Uterus (tissue), 4 donors: ENCODE results near the gene CDC34. TPM values are rescaled to one million over a fixed set of nuclear protein-coding genes. Genes with fewer than 3 reads are reported as not detected.

Source experiments
- DNase-seq, 2 donors: peaks; one replicate each; pipeline ENCODE4 v3.0.0-alpha.2; 2019 to 2020
- H3K27ac ChIP-seq, 2 donors: fragments of 200-600 bp; sonication (generic); 1 replicate in 1 of 2; 2 replicates in 1 of 2; pipeline ENCODE4 v1.5.1; 2016 to 2018
- H3K27me3 ChIP-seq, 2 donors: fragments of 200-600 bp; sonication (generic); one replicate each; pipeline ENCODE4 v1.5.1; 2018 to 2019; ENCODE audit warnings: control low read depth in 1 of 2
- H3K36me3 ChIP-seq, 2 donors: fragments of 200-600 bp; sonication (generic); one replicate each; pipeline ENCODE4 v1.5.1; 2019; ENCODE audit warnings: control low read depth in 1 of 2
- H3K4me1 ChIP-seq, 2 donors: fragments of 200-600 bp; sonication (generic); one replicate each; pipeline ENCODE4 v1.5.1; 2018 to 2019; ENCODE audit warnings: control low read depth in 1 of 2
- H3K4me3 ChIP-seq, 2 donors: fragments of 200-600 bp; sonication (generic); 1 replicate in 1 of 2; 2 replicates in 1 of 2; pipeline ENCODE4 v1.5.1; 2018 to 2019; ENCODE audit warnings: mild to moderate bottlenecking in 1 of 2
- H3K9me3 ChIP-seq, 2 donors: fragments of 200-600 bp; sonication (generic); one replicate each; pipeline ENCODE4 v1.5.1; 2019; ENCODE audit warnings: control low read depth in 1 of 2
- POLR2A ChIP-seq, 2 donors: fragments of 450-650 bp; IDR thresholded peaks; one replicate each; pipeline ENCODE4 v1.6.1; 2016; ENCODE audit warnings: antibody characterized with exemption in 2 of 2, mild to moderate bottlenecking in 1 of 2, moderate library complexity in 1 of 2
- intact Hi-C: fragments of 100-400 bp; cut with DNase I; formaldehyde crosslinking; loops from one replicate; pipeline ENCODE4 v1.15.1; 2023; ENCODE audit warnings: low total_unique reads
- total RNA-seq, 4 donors: library from RNA; depleted of rRNA in 3 of 4; stranded (reverse); fragments of >200 nt in 3 of 4; gene quantifications; one replicate each; pipeline versions ENCODE4 v1.1.0 to v1.2.4, GENCODE V29; 2014 to 2023
- TF ChIP-seq, protein P1 (sequence below), 4 experiments: fragments of 200-600 bp in 2 of 4; fragments of 450-650 bp in 2 of 4; sonication (generic) in 2 of 4; IDR thresholded peaks; one replicate each; pipeline ENCODE4 v1.5.1; 2016 to 2019; ENCODE audit warnings: antibody characterized with exemption in 4 of 4, mild to moderate bottlenecking in 2 of 4, moderate library complexity in 1 of 4
- donor health status: DM: yes; HTN: yes; CAD: no.

CDC34 gene
- total RNA-seq, 4 donors from 2014 or later: 44.4 to 459 (median 101) TPM

DNA sequence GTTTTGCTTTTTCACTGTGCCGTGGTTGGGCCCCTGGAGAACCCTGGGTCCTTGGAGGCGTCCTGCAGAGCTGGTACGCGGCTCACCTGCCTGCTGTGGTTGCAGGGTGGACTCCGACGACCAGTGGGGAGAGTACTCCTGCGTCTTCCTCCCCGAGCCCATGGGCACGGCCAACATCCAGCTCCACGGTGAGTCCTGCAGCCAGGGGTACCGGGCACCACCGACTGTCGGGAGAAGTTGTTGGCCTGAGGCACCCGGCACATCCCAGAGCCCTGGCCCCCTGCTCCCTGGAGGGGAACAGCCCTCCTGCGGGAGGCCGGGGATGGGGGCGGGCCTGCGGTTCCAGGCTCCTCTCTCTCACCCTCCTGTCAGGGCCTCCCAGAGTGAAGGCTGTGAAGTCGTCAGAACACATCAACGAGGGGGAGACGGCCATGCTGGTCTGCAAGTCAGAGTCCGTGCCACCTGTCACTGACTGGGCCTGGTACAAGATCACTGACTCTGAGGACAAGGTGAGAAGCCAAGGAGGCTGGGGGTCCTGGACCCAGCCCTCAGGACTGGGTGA, 48.8 kb downstream of the CDC34 start:
- Histone ChIP-seq H3K27me3 (no peaks in the 10 kb centered on the region), H3K4me1 (peaks cover 0 to 9% of the 10 kb centered on the region in 2 donors), H3K36me3 (no peaks in the 10 kb centered on the region), H3K4me3 (no peak overlapping the region), H3K27ac (no peak overlapping the region), H3K9me3 (no peaks in the 10 kb centered on the region)
- no peak for DNase-seq
- intact Hi-C loops: no loop called here
- TF ChIP-seq, protein P1, sequence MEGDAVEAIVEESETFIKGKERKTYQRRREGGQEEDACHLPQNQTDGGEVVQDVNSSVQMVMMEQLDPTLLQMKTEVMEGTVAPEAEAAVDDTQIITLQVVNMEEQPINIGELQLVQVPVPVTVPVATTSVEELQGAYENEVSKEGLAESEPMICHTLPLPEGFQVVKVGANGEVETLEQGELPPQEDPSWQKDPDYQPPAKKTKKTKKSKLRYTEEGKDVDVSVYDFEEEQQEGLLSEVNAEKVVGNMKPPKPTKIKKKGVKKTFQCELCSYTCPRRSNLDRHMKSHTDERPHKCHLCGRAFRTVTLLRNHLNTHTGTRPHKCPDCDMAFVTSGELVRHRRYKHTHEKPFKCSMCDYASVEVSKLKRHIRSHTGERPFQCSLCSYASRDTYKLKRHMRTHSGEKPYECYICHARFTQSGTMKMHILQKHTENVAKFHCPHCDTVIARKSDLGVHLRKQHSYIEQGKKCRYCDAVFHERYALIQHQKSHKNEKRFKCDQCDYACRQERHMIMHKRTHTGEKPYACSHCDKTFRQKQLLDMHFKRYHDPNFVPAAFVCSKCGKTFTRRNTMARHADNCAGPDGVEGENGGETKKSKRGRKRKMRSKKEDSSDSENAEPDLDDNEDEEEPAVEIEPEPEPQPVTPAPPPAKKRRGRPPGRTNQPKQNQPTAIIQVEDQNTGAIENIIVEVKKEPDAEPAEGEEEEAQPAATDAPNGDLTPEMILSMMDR (IDR thresholded peaks at IDR 0.05): no peak
- TF ChIP-seq POLR2A (IDR thresholded peaks at IDR 0.05): no peak

DNA sequence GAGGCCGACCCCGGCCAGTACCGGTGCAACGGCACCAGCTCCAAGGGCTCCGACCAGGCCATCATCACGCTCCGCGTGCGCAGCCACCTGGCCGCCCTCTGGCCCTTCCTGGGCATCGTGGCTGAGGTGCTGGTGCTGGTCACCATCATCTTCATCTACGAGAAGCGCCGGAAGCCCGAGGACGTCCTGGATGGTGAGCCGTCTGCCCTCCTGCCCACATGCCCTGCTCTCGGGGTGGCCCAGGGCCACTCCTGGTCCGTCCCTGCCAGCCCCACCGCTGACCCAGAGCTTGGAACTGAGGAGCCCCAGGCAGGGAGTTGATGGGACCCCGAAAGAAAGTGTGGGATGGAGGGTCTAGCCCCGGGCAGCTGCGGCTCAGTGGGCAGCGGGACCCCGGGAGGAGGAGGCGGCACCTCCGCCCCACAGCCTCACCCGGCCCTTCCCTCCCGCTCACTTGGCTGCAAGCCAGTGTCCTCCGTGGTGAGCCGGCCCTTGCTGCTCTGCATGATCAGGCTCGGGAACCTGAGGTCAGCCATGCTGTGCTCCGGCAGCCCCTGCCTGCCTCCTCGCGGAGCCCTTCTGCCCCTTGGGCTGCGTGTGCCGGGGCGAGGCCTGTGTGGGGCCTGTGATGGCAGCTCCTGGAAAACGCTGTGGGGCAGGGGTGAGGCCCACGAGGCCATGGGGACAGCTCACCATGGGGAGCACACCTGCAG, 50.0 kb downstream of the CDC34 start:
- no peak overlapping the region for H3K27ac ChIP-seq
- H3K36me3 ChIP-seq: no peaks in the 10 kb centered on the region
- no peak for DNase-seq
- H3K9me3 ChIP-seq: no peaks in the 10 kb centered on the region
- peaks cover 0 to 3% of the 10 kb centered on the region in 2 donors for H3K4me1 ChIP-seq
- H3K4me3 ChIP-seq: no peak overlapping the region
- no peaks in the 10 kb centered on the region for H3K27me3 ChIP-seq
- TF ChIP-seq POLR2A (IDR thresholded peaks at IDR 0.05): no peak
- TF ChIP-seq, protein P1 (IDR thresholded peaks at IDR 0.05): no peak
- intact Hi-C loops: no loop called here

DNA sequence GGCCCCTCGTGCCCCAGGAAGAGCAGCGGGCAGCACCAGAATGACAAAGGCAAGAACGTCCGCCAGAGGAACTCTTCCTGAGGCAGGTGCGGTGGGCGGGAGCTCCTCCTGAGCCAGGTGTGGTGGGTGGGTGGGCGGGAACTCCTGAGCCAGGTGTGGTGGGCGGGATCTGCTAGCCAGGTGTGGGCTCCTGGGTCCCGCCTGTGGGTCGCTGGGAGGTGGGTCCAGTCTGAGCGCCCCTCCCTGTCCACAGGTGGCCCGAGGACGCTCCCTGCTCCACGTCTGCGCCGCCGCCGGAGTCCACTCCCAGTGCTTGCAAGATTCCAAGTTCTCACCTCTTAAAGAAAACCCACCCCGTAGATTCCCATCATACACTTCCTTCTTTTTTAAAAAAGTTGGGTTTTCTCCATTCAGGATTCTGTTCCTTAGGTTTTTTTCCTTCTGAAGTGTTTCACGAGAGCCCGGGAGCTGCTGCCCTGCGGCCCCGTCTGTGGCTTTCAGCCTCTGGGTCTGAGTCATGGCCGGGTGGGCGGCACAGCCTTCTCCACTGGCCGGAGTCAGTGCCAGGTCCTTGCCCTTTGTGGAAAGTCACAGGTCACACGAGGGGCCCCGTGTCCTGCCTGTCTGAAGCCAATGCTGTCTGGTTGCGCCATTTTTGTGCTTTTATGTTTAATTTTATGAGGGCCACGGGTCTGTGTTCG, 51.1 kb downstream of the CDC34 start:
- intact Hi-C loops: no loop called here

DNA sequence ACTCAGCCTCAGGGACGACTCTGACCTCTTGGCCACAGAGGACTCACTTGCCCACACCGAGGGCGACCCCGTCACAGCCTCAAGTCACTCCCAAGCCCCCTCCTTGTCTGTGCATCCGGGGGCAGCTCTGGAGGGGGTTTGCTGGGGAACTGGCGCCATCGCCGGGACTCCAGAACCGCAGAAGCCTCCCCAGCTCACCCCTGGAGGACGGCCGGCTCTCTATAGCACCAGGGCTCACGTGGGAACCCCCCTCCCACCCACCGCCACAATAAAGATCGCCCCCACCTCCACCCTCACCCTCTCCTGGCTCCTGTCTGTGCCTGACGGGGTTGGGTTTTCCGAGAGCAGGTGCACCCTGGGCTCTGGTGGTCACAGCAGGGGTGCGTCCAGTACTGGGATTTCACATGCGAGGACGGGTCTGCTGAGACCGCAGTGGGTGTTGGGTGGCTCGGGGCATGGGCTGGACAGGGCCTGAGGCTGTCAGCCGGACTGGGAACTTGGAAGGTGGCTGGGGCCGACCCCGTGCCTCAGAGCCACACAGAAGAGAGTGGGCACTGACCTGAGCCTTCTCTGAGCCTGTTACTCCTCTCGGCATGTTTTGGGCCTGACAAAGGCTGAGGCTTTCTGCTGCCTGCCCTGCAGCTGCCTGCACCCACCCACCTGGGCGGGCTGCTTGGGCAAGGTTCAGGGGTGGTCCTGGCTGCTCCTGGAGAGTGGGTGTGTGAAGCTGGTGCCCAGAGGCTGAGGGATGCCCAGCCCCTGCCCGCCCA, 51.8 kb downstream of the CDC34 start:
- TF ChIP-seq POLR2A (IDR thresholded peaks at IDR 0.05): no peak
- TF ChIP-seq, protein P1 (IDR thresholded peaks at IDR 0.05): no peak
- no peaks in the 10 kb centered on the region for H3K4me1 ChIP-seq
- H3K27ac ChIP-seq: no peak overlapping the region
- H3K4me3 ChIP-seq: no peak overlapping the region
- no peak for DNase-seq
- H3K27me3 ChIP-seq: peaks cover 0 to 5% of the 10 kb centered on the region in 2 donors
- no peaks in the 10 kb centered on the region for H3K9me3 ChIP-seq
- no peaks in the 10 kb centered on the region for H3K36me3 ChIP-seq
- intact Hi-C loops: no loop called here

More for the DNA sequence above, 51.1 kb downstream of the CDC34 start:
- H3K36me3 ChIP-seq: no peaks in the 10 kb centered on the region
- no peak overlapping the region for H3K4me3 ChIP-seq
- no peak overlapping the region for H3K27ac ChIP-seq
- DNase-seq: no peak
- H3K4me1 ChIP-seq: no peaks in the 10 kb centered on the region
- H3K9me3 ChIP-seq: no peaks in the 10 kb centered on the region
- TF ChIP-seq POLR2A (IDR thresholded peaks at IDR 0.05): no peak
- TF ChIP-seq, protein P1 (IDR thresholded peaks at IDR 0.05): no peak
- no peaks in the 10 kb centered on the region for H3K27me3 ChIP-seq
